Left ventricle myocardium superior (tissue), 1 donor: ENCODE data around the gene SERPINC1. TPM values are rescaled to one million over a fixed set of nuclear protein-coding genes. Genes with fewer than 3 reads are reported as not detected.
"Not testable (repeated sequence)": the region's sequence is repeated elsewhere in the genome, so short reads cannot be mapped to it uniquely, and the experiment has no call there.

Experiments used
- ATAC-seq: fragments of 200-7000 bp; cut with Tn5 transposase; one replicate; pipeline ENCODE4 v1.9.1; 2020; ENCODE audit warnings: mild to moderate bottlenecking, moderate library complexity
- DNase-seq: peaks from one replicate; pipeline ENCODE4 v3.0.0-alpha.2; 2020
- intact Hi-C: fragments of 100-400 bp; cut with micrococcal nuclease; formaldehyde crosslinking; loops from one replicate; pipeline ENCODE4 v1.11.0; 2022
- long read RNA-seq: library from polyadenylated mRNA; unstranded; transcript quantifications from one replicate; pipeline ENCODE4 v2.0.0, GENCODE V29; 2021
- total RNA-seq: library from RNA; stranded (reverse); fragmentation: NEBNext Ultra II Directional; extraction: Animal tissue kit (Norgen Biotek cat#: 25700); gene quantifications from one replicate; pipeline ENCODE4 v1.2.1, GENCODE V29; 2021
- donor health status: DM: no; HTN: yes; CAD: no; lungs with severe emphysema.

SERPINC1 gene
- 0.25 TPM for total RNA-seq
- long read RNA-seq, result 0 reads

DNA sequence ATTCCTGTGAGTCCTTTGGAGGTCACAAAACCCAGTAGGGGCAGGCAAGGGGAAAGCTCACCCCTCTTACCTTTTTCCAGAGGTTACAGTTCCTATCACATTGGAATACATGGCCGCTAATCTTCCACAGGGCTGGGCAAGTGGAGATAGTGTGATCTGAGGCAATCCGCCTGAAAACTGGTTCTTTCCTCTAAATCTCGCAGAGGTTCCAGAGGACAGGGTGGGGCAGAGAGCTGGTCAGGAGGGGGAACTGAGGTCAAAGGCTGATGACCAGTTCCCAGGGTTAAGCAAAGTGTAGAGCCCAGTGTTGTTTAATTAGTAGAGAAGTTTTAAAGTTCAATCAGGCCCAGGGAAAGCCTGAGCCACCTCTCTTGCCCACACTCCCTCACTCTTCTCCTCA is at the start of gene SERPINC1:
SERPINC1 (minus strand) TSS at position 179 of the 400 bp plus-strand sequence; CDS start at position 111, 68 bp downstream.
- DNase-seq (no peak), ATAC-seq (no peak)
- intact Hi-C loops, result no loop called here

DNA sequence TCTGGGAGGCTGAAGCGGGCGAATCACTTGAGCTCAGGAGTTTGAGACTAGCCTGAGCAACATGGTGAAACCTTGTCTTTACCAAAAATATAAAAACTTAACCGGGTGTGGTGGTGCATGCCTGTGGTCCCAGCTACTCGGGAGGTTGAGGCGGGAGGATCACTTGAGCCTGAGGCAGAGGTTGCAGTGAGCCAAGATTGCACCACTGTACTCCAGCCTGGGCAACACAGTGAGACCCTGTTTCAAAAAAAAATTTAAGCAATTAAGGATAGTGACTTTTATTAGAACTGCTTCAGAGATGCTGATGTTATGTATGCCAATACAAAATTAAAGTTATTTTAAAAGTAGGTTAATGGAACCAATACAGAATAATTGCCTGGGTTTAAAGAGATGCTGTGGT is 48.8 kb upstream of the SERPINC1 start:
- DNase-seq, intact Hi-C loops, ATAC-seq: not testable (repeated sequence)

DNA sequence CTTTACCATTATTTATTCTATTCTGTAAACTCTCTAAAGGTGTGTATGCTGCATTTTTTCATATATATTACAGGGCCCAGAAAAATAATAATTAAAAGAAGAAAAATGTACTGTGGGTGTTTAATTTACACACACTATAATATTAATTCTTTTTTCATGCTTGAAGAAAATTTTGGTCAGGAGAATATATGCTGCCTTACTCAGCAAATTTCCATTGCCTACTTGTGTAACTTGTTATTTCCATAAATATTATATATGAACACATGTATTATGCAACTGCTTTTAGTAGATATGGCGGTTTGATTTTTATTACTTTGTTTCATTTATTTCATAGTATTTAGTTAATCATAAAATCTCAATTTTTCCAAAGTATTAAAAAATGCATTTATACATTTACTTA is 46.4 kb upstream of the SERPINC1 start:
- DNase-seq (no peak), ATAC-seq (no peak)
- intact Hi-C loops, result no loop called here

DNA sequence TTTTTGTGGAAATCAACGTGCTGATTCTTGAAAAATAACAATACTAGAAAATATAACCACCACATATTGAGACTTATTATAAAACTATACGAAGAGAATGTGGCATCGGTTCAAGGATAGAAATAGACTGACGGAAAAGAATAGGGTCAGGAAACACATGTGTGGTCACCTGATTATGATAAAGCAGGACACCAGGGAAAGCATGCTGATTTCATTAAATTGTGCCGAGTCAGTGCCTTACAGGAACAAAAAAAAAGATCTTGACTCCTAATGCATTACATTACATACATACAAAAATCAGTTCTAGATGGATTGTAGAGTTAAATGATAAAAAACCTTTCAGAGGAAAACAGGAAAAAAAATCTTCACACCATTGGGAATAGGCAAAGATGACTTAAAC is 43.5 kb upstream of the SERPINC1 start:
- ATAC-seq, result no peak
- intact Hi-C loops, result no loop called here

DNA sequence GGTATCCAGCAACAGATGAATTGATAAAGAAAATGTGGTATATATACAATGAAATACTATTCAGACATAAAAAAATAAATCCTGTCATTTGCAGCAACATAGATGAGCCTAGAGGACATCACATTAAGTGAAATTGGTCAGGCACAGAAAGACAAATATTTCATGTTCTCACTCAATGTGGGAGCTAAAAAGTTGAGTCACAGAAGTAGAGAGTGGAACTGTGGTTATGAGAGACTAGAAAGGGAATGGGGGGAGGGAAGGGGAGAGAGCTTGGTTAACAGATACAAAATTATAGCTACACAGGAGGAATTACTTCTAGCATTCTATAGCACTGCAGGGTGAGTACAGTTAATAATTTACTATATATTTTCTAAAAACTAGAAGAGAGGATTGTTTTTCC is 37.1 kb upstream of the SERPINC1 start:
- ATAC-seq (no peak), DNase-seq (no peak)
- intact Hi-C loops, result no loop called here

More for the DNA sequence above, 43.5 kb upstream of the SERPINC1 start:
- no peak for DNase-seq

DNA sequence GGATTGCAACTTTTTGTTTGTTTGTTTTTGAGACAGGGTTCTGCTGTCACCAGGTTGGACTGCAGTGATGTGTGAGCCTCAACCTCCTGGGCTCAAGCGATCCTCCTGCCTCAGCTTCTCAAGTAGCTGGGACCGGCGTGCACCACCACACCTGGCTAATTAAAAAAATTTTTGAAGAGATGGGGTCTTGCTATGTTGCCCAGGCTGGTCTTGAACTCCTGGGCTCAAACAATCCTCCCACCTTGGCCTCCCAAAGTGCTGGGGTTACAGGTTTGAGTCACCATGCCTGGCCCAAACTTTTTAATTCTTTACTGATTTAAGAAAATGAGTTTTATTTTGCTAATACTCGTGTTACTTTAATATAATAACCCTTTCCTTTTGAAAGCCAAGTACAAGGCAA is 31.5 kb upstream of the SERPINC1 start:
- intact Hi-C loops, result no loop called here
- ATAC-seq (no peak), DNase-seq (no peak)

DNA sequence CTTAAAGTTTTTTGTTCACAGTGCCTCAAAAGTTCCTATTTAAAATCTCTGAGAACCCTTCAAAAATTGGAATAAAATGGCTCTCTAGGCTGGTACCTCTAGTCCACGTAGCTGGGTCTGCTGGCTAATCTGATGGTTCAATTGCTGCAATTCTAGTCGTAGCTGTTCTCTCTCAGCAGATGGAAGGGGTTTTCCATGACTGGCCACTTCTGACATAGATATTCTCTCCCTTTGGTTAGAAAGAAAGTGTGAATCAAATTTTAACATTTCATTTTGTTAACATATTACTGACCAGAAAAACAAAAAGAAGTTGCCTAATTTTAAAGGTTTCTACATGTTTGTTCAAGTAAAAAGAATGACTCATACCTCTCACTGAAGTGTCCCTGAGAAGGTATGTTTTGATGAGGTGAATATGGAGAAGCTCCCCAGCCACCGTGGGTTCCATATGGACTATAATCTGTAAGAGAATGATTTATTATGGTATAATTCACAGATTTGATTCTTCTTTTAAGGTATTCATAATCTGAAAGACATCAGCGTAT is 29.3 kb upstream of the SERPINC1 start:
- intact Hi-C loops, result no loop called here
- DNase-seq (no peak), ATAC-seq (no peak)

DNA sequence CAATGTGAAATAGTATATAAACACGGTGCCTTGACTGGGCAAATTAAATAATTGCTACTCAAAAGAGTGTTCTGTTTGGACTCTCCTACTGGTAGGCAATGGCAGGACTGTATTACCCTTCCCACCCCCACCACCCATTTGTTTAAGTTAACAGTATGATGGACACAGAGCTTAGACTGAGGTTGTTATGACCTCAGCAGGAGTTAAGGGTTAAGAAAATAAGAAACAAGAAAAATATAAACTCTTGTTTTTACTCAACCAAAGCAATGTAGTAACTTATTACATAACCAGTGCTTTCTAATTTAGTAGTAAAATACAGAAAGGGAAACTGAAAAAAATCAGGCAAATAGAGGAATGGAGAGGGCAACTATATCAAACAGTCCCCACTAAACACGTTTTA is 19.9 kb upstream of the SERPINC1 start:
- intact Hi-C loops, result no loop called here
- ATAC-seq, result no peak

DNA sequence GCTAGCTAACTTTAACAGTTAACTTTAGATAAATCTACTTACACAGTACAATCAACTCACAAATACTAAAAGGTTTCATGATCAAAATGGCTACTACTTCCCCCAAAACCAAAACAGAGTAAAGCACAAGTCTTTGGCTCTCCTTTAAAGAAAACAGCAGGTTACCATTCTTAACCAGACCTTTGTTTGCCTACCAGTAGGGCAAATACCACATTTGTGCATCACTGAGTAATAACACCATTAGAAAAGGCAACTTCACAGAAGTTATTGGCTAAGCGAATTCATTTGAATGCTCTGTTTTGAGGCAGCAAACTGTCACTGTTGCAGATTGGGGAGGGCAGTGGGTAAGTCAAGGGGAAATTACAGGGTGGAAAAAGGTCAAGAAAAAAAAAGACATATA is 17.3 kb upstream of the SERPINC1 start:
- intact Hi-C loops, result no loop called here
- no peak for ATAC-seq
- DNase-seq, result no peak

More for the DNA sequence above, 19.9 kb upstream of the SERPINC1 start:
- no peak for DNase-seq

DNA sequence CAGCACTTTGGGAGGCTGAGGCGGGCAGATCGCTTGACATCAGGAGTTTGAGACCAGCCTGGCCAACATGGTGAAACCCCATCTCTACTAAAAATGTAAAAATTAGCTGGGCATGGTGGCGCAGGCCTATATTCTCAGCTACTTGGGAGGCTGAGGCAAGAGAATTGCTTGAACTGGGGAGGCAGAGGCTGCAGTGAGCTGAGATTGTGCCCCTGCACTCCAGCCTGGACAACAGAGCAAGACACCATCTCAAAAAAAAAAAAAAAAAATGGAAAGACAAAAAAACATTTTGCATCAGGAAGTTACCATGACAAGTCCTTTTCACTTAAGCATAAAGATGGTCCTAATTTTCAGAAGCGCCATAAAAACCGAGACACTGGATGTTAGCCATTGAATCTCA is 13.4 kb upstream of the SERPINC1 start:
- ATAC-seq, DNase-seq, intact Hi-C loops: not testable (repeated sequence)

DNA sequence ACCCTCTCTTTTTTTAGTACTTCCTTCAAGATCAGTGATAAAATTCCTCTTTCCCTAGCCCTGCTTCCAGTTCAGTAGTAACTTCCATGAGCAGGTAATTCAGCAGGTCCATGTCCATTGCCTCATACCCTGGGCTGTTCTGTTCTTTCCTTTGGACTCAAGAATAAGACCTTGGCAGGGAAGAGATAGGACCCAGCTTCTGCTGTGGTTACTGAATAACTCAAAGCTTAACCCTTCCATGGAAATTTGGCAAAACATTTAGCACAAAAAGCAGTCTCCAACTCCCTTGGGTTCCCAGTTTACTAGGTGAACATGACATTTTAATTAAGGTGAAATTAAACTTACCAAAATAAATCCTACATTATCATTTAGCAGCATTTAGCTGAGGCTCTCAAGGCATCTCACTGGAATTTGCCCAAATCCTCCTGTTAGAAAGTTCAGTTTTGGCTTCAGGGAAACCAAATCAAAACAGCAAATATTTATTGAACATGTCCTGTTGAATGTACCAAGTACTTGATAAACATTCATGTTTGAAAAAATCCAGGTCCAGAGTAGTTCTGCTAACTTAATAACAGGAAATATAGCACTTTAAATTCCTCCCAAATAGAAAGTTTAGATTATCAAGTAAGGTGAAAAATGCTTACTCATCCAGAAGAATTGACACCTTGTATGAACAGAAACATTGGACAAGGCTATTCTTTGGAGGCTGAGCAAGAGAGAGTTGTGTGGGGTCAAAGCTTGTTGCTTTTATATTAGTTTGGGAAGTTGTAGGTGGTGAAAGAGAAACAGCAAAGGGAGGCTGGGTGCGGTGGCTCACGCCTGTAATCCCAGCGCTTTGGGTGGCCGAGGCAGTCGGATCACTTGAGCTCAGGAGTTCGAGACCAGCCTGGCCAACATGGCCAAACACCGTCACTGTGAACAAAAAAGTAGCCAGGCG is 8.4 kb upstream of the SERPINC1 start:
- ATAC-seq (no peak), DNase-seq (no peak)
- intact Hi-C loops, result no loop called here

DNA sequence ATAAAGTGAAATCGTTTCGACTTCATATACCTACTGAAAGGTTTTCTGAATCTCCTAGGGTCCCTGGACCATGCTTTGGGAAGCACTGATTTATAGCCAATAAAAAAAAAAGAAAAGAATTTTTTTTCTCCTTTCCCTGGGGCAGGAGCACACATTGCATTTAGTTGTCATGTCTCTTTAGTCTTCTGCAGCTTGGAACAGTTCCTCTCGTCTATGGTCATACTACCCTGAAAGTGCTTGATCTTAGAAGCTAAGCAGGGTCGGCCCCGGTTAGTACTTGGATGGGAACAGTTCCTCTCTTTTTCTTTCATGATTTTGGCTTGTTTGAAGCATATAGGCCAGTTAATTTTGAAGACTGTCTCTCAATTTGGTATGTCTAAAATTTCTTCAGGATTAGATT is 3.7 kb upstream of the SERPINC1 start:
- no peak for ATAC-seq
- DNase-seq, result no peak
- intact Hi-C loops, result no loop called here

DNA sequence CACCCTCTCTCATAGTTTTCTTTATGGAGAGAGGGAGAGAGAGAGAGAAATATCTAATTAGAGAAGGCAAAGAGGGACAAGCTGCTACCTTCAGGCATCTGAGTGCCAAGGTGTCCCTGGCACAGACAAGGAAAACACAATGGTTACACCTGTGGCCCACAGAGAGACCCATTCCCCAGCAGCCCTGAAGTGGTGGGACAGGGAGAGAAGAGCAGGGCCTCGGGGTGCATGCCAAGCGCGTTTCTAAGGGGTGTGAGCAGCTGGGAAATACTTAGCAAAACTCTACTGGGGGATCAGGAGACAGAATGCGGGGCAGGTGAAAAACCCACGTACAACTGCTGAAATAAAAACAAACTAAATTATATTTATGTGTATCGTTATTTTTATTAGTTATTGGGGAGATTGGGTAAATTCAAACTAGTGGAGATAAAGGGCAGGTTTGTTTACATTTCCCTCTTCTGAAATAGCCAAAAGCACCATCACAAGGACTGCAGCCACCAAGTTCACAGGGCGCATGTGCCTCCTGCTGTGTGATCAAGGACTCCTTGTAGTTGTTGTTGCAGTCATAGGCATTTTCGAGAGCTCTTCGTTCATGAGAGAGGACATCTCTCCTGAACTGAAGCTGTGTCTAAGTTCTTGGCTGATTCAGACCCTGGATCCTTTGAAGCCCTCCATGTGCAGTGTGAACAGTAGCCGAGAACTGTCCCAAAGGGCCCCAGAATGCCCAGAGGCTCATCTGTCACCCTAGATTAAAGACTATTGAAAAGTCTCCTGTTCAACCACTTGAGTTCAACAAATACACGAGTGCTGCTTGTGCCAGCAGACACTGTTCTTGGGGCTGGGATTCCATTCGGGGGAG is 737 bp upstream of the SERPINC1 start:
- DNase-seq, result no peak
- intact Hi-C loops, result no loop called here

DNA sequence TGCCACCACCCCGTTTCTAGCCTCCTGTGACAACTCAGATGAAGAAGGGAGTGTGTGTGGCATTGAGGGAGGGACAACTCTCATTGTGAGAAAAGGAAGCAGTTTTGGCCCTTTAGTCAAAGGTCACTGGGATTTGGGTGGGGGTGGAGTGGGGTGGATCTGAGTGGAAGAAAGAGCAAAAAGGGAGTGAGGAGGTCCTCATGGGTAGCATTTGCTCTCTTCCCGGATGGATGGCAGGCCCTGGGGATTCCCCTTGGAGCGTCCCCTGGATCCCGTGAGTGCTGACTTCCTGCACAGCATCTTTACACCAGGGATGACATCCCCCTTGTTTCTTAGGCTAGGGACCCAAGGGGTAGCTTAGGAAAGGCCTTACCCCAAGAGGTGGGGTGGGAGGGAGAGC is 460 bp downstream of the SERPINC1 start:
- intact Hi-C loops, result no loop called here
- ATAC-seq, result no peak

More for the DNA sequence above, 737 bp upstream of the SERPINC1 start:
- no peak for ATAC-seq

DNA sequence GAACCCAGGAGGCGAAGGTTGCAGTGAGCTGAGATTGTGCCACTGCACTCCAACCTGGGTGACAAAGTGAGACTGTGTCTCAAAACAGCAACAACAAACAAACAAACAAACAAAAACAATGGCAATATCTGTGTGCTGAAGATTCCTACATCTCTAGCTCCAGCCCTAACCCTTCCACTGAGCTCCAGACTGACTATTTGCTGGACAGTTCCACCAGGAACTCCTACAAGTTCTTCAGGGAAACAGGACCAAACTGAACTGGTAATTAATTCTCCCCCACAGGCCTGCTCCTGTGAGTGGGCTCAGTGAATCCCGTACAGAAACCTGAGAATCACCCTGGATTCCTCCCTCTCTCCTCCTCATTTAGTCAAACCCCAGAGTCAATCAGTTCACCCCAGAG is 1.5 kb downstream of the SERPINC1 start:
- no peak for DNase-seq
- intact Hi-C loops, result no loop called here
- no peak for ATAC-seq

More for the DNA sequence above, 460 bp downstream of the SERPINC1 start:
- DNase-seq, result no peak

DNA sequence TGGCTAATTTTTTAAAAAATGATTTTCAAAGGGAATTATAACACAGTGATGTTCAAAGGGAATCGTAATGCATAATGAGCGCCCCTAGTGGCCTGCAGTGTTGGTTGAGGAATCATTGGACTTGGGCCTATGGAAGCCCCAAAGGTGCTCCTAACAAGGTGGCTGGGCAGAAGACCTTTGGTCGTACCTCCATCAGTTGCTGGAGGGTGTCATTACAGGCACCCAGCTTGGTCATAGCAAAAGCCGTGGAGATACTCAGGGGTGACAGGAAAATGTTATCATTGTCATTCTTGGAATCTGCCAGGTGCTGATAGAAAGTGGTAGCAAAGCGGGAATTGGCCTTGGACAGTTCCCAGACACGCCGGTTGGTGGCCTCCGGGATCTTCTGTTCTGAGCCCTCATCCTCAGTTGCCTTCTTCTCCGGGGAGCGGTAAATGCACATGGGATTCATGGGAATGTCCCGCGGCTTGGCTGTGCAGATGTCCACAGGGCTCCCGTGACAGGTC is 2.7 kb downstream of the SERPINC1 start:
- DNase-seq (no peak), ATAC-seq (no peak)
- intact Hi-C loops, result no loop called here

DNA sequence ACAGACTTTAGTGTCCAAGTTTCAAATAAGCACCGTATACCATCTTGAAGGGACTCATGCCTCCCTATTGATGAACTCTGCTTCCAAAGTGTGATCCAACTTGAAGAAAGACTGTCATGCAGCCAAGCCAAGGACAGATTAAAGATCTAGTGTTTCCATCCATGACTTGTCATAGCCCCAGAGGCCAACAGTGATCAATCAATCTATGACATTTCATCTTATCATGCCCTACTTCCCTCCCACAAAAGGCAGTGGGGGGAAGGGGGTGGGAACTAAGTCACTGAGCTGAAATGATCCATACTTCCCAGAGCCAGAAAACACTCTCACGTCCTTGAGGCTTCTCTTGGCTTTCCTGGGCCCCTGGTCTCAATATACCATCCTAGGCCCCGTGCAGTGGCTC is 4.0 kb downstream of the SERPINC1 start:
- intact Hi-C loops, result no loop called here
- no peak for DNase-seq
- ATAC-seq, result no peak

DNA sequence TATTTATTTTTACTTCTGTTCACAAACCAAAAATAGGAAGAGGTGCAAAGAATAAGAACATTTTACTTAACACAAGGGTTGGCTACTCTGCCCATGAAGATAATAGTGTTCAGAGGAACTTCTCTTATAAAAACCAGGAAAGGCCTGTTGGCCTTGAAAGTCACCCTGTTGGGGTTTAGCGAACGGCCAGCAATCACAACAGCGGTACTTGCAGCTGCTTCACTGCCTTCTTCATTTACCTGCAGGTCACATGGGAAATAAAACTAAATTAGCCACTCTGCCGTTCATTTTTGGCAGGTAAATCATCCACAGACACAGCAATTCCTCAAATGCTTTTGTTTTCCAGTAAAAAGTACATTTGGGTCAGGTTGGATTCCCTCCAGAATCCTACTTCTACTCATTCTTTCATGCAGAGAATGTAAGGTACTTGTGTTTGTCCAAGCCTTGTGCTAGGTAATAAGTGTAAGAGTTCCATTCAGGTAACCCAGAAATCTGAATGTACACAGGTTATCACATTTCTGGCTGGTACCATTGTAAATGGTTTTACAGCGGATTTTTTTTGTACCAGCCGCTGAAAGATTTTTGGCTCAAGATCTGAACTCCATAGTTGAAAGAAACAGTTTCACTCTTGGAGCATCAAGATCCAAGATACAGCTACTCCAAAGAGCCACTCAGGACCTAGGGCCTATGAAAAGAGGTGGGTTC is 13.1 kb downstream of the SERPINC1 start:
- intact Hi-C loops, result no loop called here
- no peak for ATAC-seq
- no peak for DNase-seq

DNA sequence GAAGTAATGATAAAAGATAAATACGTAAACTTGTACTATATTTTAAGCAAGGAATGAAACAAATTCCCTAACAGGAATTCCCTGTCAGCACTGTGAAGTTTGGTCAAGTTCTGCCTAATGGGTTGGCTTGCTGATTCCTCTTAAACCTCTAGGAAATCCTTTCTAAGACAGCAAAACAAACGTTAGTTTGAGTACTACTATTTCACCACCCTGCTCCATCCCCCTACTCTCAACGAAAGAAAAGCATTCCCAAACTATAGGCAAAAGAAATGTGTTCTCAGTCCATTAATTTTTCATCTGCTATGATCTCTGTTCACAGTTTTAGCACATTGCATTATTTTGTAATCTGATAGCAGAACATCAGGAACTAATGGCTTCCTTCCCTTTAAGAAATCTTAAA is 16.1 kb downstream of the SERPINC1 start:
- ATAC-seq, result no peak
- intact Hi-C loops, result no loop called here
- DNase-seq, result no peak
